ENCODE results near the gene SMAD7. TPM values are rescaled to one million over a fixed set of nuclear protein-coding genes. Genes with fewer than 3 reads are reported as not detected.

Gene SMAD7
- total RNA-seq, 1 experiment from 2014 or later: 78.3 TPM

GRCh38 chr18:48918660-48919456, 31.9 kb downstream of the SMAD7 start:
- H3K27me3 ChIP-seq (ENCODE audit: control insufficient read depth, insufficient read depth, low read length): no peaks in the 10 kb centered on the region
- no peak overlapping the region for H3K4me3 ChIP-seq (ENCODE audit: insufficient read depth, low read depth, low read length)
- peaks cover 25% of the 10 kb centered on the region for H3K36me3 ChIP-seq (replicated peaks; ENCODE audit: control insufficient read depth, insufficient read depth, low read length)
- no peak for DNase-seq

- H3K4me3 ChIP-seq (ENCODE audit: insufficient read depth, low read depth, low read length): no peak overlapping the region
- no peak for DNase-seq
- H3K27me3 ChIP-seq (ENCODE audit: control insufficient read depth, insufficient read depth, low read length): no peaks in the 10 kb centered on the region
- peaks cover 16% of the 10 kb centered on the region for H3K36me3 ChIP-seq (replicated peaks; ENCODE audit: control insufficient read depth, insufficient read depth, low read length)
Observed at GRCh38 chr18:48917579-48918517, 32.9 kb downstream of the SMAD7 start.

- Histone ChIP-seq H3K27me3 (ENCODE audit: control insufficient read depth, insufficient read depth, low read length) (no peaks in the 10 kb centered on the region), H3K36me3 (replicated peaks; ENCODE audit: control insufficient read depth, insufficient read depth, low read length) (peaks cover 7% of the 10 kb centered on the region), H3K4me3 (ENCODE audit: insufficient read depth, low read depth, low read length) (no peak overlapping the region)
- DNase-seq: no peak
Observed at GRCh38 chr18:48915626-48916425, 34.9 kb downstream of the SMAD7 start.

- DNase-seq: no peak
- no peaks in the 10 kb centered on the region for H3K27me3 ChIP-seq (ENCODE audit: control insufficient read depth, insufficient read depth, low read length)
- no peak overlapping the region for H3K4me3 ChIP-seq (ENCODE audit: insufficient read depth, low read depth, low read length)
- no peaks in the 10 kb centered on the region for H3K36me3 ChIP-seq (replicated peaks; ENCODE audit: control insufficient read depth, insufficient read depth, low read length)
Observed at GRCh38 chr18:48914581-48915251, 36.0 kb downstream of the SMAD7 start.

GRCh38 chr18:48913775-48914174, 37.0 kb downstream of the SMAD7 start:
- Histone ChIP-seq H3K27me3 (ENCODE audit: control insufficient read depth, insufficient read depth, low read length) (no peaks in the 10 kb centered on the region), H3K36me3 (replicated peaks; ENCODE audit: control insufficient read depth, insufficient read depth, low read length) (no peaks in the 10 kb centered on the region), H3K4me3 (ENCODE audit: insufficient read depth, low read depth, low read length) (no peak overlapping the region)
- no peak for DNase-seq

- no peak overlapping the region for H3K4me3 ChIP-seq (ENCODE audit: insufficient read depth, low read depth, low read length)
- no peaks in the 10 kb centered on the region for H3K36me3 ChIP-seq (replicated peaks; ENCODE audit: control insufficient read depth, insufficient read depth, low read length)
- no peaks in the 10 kb centered on the region for H3K27me3 ChIP-seq (ENCODE audit: control insufficient read depth, insufficient read depth, low read length)
- no peak for DNase-seq
Observed at GRCh38 chr18:48913201-48913600, 37.6 kb downstream of the SMAD7 start.

GRCh38 chr18:48910972-48911545, 39.7 kb downstream of the SMAD7 start:
- no peak overlapping the region for H3K4me3 ChIP-seq (ENCODE audit: insufficient read depth, low read depth, low read length)
- no peak for DNase-seq
- no peaks in the 10 kb centered on the region for H3K27me3 ChIP-seq (ENCODE audit: control insufficient read depth, insufficient read depth, low read length)
- H3K36me3 ChIP-seq (replicated peaks; ENCODE audit: control insufficient read depth, insufficient read depth, low read length): no peaks in the 10 kb centered on the region

- DNase-seq: no peak
Observed at GRCh38 chr18:48909721-48910120, 41.0 kb downstream of the SMAD7 start.

GRCh38 chr18:48908916-48909315, 41.8 kb downstream of the SMAD7 start:
- no peaks in the 10 kb centered on the region for H3K27me3 ChIP-seq (ENCODE audit: control insufficient read depth, insufficient read depth, low read length)

More at GRCh38 chr18:48909721-48910120, 41.0 kb downstream of the SMAD7 start:
- H3K27me3 ChIP-seq (ENCODE audit: control insufficient read depth, insufficient read depth, low read length): no peaks in the 10 kb centered on the region
- H3K36me3 ChIP-seq (replicated peaks; ENCODE audit: control insufficient read depth, insufficient read depth, low read length): no peaks in the 10 kb centered on the region
- no peak overlapping the region for H3K4me3 ChIP-seq (ENCODE audit: insufficient read depth, low read depth, low read length)

GRCh38 chr18:48905513-48905912, 45.3 kb downstream of the SMAD7 start:
- Histone ChIP-seq H3K27me3 (ENCODE audit: control insufficient read depth, insufficient read depth, low read length) (no peaks in the 10 kb centered on the region), H3K36me3 (replicated peaks; ENCODE audit: control insufficient read depth, insufficient read depth, low read length) (no peaks in the 10 kb centered on the region), H3K4me3 (ENCODE audit: insufficient read depth, low read depth, low read length) (no peak overlapping the region)
- DNase-seq: no peak

More at GRCh38 chr18:48908916-48909315, 41.8 kb downstream of the SMAD7 start:
- H3K36me3 ChIP-seq (replicated peaks; ENCODE audit: control insufficient read depth, insufficient read depth, low read length): no peaks in the 10 kb centered on the region
- H3K4me3 ChIP-seq (ENCODE audit: insufficient read depth, low read depth, low read length): no peak overlapping the region
- no peak for DNase-seq

GRCh38 chr18:48904847-48905394, 45.8 kb downstream of the SMAD7 start:
- no peak for DNase-seq
- Histone ChIP-seq H3K27me3 (ENCODE audit: control insufficient read depth, insufficient read depth, low read length) (no peaks in the 10 kb centered on the region), H3K4me3 (ENCODE audit: insufficient read depth, low read depth, low read length) (no peak overlapping the region), H3K36me3 (replicated peaks; ENCODE audit: control insufficient read depth, insufficient read depth, low read length) (no peaks in the 10 kb centered on the region)

GRCh38 chr18:48904091-48904490, 46.7 kb downstream of the SMAD7 start:
- H3K27me3 ChIP-seq (ENCODE audit: control insufficient read depth, insufficient read depth, low read length): no peaks in the 10 kb centered on the region
- no peaks in the 10 kb centered on the region for H3K36me3 ChIP-seq (replicated peaks; ENCODE audit: control insufficient read depth, insufficient read depth, low read length)
- DNase-seq: no peak
- no peak overlapping the region for H3K4me3 ChIP-seq (ENCODE audit: insufficient read depth, low read depth, low read length)

GRCh38 chr18:48902856-48903601, 47.7 kb downstream of the SMAD7 start:
- DNase-seq: no peak
- no peaks in the 10 kb centered on the region for H3K36me3 ChIP-seq (replicated peaks; ENCODE audit: control insufficient read depth, insufficient read depth, low read length)
- H3K27me3 ChIP-seq (ENCODE audit: control insufficient read depth, insufficient read depth, low read length): no peaks in the 10 kb centered on the region
- no peak overlapping the region for H3K4me3 ChIP-seq (ENCODE audit: insufficient read depth, low read depth, low read length)

Measured in H7 (cell line).